Measurements from ENCODE around the gene DENND5A.

The DENND5A gene

DNA sequence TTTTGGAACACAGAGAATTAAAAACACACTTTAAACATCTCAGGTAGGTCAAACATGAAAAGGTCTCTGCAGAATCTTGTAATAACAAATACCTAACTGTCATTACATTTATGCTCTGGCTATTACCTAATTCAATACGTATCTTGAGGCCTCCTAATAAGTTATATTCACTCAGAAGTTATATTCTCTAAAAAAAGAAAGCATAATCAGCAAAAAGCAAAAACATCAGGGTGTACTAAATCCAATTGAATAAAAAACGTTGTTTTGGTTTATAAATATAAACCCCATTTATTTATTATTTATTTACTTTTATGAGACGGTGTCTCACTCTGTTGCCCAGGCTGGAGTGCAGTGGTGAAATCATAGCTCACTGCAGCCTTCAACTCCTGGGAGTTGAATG is 39.0 kb upstream of the DENND5A start:
- TF ChIP-seq FOXP2 (optimal IDR thresholded peaks at IDR 0.05; ENCODE audit: borderline replicate concordance, extremely low read depth, extremely low read length, insufficient read depth) (no peak), TAF1 (IDR thresholded peaks at IDR 0.05; ENCODE audit: borderline replicate concordance, insufficient read depth, low read length) (no peak), SIN3A (IDR thresholded peaks at IDR 0.05; ENCODE audit: borderline replicate concordance, insufficient read depth, low read length) (no peak), POLR2AphosphoS5 (IDR thresholded peaks at IDR 0.05; ENCODE audit: low read depth, low read length) (no peak)
- TF ChIP-seq, protein P1, sequence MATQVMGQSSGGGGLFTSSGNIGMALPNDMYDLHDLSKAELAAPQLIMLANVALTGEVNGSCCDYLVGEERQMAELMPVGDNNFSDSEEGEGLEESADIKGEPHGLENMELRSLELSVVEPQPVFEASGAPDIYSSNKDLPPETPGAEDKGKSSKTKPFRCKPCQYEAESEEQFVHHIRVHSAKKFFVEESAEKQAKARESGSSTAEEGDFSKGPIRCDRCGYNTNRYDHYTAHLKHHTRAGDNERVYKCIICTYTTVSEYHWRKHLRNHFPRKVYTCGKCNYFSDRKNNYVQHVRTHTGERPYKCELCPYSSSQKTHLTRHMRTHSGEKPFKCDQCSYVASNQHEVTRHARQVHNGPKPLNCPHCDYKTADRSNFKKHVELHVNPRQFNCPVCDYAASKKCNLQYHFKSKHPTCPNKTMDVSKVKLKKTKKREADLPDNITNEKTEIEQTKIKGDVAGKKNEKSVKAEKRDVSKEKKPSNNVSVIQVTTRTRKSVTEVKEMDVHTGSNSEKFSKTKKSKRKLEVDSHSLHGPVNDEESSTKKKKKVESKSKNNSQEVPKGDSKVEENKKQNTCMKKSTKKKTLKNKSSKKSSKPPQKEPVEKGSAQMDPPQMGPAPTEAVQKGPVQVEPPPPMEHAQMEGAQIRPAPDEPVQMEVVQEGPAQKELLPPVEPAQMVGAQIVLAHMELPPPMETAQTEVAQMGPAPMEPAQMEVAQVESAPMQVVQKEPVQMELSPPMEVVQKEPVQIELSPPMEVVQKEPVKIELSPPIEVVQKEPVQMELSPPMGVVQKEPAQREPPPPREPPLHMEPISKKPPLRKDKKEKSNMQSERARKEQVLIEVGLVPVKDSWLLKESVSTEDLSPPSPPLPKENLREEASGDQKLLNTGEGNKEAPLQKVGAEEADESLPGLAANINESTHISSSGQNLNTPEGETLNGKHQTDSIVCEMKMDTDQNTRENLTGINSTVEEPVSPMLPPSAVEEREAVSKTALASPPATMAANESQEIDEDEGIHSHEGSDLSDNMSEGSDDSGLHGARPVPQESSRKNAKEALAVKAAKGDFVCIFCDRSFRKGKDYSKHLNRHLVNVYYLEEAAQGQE (IDR thresholded peaks at IDR 0.05; ENCODE audit: insufficient read depth in 1 of 2, low read depth in 2 of 2, low read length in 2 of 2), result no peak

DNA sequence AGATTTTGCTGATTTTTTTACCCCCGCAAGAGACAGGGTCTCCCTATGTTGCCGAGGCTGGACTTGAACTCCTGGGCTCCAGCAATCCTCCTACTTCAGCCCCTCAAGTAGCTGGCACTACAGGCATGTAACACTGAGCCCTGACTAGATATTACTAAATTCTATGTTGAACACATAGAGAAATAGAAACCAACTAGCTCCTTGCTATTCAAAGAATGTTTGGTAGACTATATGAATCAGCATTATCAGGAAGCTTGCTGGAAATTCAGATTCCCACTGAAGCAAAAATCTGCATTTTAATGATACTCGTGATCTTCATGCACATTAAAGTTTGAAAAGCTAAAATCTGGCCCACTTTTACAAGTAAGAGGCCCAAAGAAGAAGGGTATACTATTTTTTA is 37.3 kb upstream of the DENND5A start:
- TF ChIP-seq POLR2AphosphoS5 (IDR thresholded peaks at IDR 0.05; ENCODE audit: low read depth, low read length), result no peak
- TF ChIP-seq FOXP2 (optimal IDR thresholded peaks at IDR 0.05; ENCODE audit: borderline replicate concordance, extremely low read depth, extremely low read length, insufficient read depth), result no peak
- TF ChIP-seq, protein P1 (IDR thresholded peaks at IDR 0.05; ENCODE audit: insufficient read depth in 1 of 2, low read depth in 2 of 2, low read length in 2 of 2), result no peak
- no peak for TF ChIP-seq TAF1 (IDR thresholded peaks at IDR 0.05; ENCODE audit: borderline replicate concordance, insufficient read depth, low read length)
- TF ChIP-seq SIN3A (IDR thresholded peaks at IDR 0.05; ENCODE audit: borderline replicate concordance, insufficient read depth, low read length), result no peak

DNA sequence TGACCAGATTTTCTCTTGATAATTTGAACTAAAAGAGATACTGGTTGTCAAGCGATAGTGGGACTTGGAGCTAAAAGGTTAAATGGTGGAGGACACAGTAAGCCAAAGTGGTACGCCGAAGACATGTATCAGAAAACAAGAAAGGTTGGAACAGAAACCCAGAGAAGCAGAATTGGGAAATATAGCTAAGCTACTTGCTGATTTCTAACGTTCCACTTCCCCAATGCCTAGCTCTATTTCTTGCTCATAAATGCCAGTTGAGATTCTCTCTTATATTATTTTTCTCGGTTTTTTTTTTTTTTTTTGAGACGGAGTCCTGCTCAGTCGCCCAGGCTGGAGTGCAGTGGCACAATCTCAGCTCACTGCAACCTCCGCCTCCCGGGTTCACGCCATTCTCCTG is 36.6 kb upstream of the DENND5A start:
- TF ChIP-seq POLR2AphosphoS5 (IDR thresholded peaks at IDR 0.05; ENCODE audit: low read depth, low read length), result no peak
- no peak for TF ChIP-seq SIN3A (IDR thresholded peaks at IDR 0.05; ENCODE audit: borderline replicate concordance, insufficient read depth, low read length)
- TF ChIP-seq FOXP2 (optimal IDR thresholded peaks at IDR 0.05; ENCODE audit: borderline replicate concordance, extremely low read depth, extremely low read length, insufficient read depth), result no peak
- no peak for TF ChIP-seq TAF1 (IDR thresholded peaks at IDR 0.05; ENCODE audit: borderline replicate concordance, insufficient read depth, low read length)
- TF ChIP-seq, protein P1 (IDR thresholded peaks at IDR 0.05; ENCODE audit: insufficient read depth in 1 of 2, low read depth in 2 of 2, low read length in 2 of 2), result no peak

DNA sequence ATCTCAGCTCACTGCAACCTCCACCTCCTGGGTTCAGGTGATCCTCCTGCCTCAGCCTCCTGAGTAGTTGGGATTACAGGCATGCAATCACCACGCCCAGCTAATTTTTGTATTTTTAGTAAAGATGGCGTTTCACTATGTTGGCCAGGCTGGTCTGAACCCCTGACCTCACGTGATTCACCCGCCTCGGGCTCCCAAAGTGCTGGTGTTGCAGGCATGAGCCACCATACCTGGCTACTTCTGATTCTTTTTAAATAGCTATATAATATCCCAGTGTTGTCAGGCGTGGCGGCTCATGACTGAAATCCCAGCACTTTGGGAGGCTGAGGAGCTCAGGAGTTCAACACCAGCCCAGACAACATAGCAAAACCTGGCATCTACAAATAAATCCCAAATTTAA is 28.5 kb upstream of the DENND5A start:
- TF ChIP-seq SIN3A (IDR thresholded peaks at IDR 0.05; ENCODE audit: borderline replicate concordance, insufficient read depth, low read length), result no peak
- no peak for TF ChIP-seq TAF1 (IDR thresholded peaks at IDR 0.05; ENCODE audit: borderline replicate concordance, insufficient read depth, low read length)
- no peak for TF ChIP-seq FOXP2 (optimal IDR thresholded peaks at IDR 0.05; ENCODE audit: borderline replicate concordance, extremely low read depth, extremely low read length, insufficient read depth)
- TF ChIP-seq POLR2AphosphoS5 (IDR thresholded peaks at IDR 0.05; ENCODE audit: low read depth, low read length), result no peak
- TF ChIP-seq, protein P1 (IDR thresholded peaks at IDR 0.05; ENCODE audit: insufficient read depth in 1 of 2, low read depth in 2 of 2, low read length in 2 of 2), result no peak

Measured in PFSK-1 (cell line).